Activated CD4-positive, alpha-beta T cell treated with anti-CD3 and anti-CD28 coated beads, Interleukin-2, amount 50 U/mL, for 48 hours (primary cell): ENCODE results near the gene CHAF1A.

Experiments
- DNase-seq, 2 experiments: peaks; one replicate each; pipeline ENCODE4 v3.0.0-alpha.2; 2020

CHAF1A gene

DNA sequence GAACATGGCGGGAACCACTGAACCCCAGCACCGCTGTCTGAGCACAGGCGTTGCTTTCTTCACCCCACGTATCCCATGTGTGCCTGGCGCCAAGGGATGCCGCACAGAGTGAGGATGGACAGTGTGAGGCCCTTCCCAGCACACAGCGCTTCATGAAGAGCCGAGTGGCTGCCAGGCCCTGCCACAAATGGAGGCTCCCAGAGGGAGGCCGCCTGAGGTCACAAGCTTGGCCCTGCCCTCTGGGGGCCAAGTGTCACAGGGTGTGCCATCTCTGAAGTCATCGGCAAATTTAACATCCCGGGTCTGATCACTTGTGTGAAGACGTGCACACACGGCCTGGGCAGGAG lies 34.7 kb upstream of the CHAF1A start:
- DNase-seq, result no peak

DNA sequence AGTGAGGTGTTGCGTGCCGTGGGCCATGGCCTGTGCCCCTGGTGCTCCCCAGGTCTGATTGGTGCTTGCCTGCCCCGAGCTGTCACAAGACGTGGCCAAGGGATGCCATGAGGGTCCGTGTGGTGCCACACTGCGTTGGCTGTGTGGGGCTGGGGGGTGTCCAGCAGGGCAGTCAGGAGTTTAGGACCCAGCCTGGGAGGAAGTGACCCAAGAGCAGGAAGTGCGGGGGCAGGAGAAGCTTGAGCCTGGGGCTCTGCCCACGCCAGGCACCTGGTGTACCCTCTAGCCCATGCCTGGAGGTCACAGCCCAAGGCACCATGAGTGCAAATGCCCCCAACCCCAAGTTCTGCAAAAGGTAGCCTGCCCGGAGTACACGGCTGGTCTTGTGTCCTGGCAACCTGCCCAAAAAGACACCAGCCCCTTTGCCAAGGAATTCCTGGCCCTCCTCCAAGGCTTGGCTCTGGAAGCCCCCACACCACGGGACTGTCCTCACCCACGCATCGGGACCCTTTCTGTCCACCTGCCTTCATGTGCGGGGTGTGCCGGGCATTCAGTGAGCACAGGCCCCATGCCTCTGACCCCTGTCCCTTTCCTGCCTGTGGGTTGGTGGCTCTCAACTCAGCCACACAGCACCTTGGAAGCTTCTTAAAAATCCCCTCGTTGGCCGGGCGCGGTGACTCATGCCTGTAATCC lies 34.2 kb upstream of the CHAF1A start:
- peak; percentile 28 to 42 for DNase-seq

DNA sequence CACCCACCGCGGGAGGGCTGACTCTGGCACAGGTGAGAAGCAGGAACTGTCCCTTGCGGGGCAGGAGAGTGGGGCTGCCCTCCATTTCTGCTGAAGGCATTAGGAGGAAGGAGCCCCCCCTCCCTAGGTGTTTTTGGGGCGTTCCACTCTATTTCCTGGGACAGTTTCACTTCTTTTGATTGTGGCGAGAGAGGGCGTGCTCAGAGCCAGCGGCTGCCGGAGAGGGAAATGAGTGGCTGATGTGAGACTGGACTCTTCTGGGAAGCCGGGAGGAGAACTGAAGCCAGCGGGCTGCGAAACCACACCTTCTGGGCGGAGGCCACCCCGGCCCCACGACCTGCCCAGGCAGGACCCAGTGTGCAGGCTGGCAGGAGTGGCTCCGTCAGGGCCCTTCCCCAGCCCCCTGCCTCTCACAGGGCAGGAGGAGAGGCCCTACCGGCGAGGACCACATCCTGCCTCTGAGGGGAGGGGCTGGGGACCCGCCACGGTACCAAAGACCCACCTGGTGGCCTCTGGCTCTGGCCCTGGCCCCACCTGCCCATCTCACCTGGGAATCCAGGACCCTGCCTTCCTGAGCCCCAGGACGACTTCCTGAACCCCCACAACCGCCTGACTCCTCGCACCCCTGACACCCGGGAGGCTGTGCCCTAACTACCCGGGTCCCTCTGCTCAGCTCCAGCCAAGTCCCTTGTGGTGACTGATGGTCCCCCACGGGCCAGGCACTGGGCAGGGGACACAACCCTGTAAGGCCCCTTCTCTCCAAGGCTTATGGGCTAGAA lies 33.1 kb upstream of the CHAF1A start:
- peak; percentile 76 to 85 for DNase-seq

DNA sequence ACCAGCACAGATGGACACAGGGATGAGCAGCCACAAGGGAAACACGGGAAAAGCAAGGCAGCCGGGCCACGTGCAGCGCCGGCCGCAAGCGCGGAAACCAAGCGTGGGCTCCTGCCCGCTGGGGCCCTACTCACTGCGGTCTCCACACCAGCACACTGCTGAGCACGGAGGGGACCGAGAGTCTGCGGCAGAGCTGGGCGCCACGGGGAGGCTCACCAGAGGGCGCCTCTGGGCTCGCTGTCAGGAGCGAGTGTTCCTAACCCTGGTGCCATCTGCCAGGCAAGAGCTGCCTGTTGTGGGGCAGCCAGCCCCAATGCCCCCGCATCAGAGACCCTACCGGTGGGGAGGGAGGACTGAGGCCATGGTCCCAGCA lies 32.6 kb upstream of the CHAF1A start:
- peak; percentile 83 to 89 for DNase-seq

DNA sequence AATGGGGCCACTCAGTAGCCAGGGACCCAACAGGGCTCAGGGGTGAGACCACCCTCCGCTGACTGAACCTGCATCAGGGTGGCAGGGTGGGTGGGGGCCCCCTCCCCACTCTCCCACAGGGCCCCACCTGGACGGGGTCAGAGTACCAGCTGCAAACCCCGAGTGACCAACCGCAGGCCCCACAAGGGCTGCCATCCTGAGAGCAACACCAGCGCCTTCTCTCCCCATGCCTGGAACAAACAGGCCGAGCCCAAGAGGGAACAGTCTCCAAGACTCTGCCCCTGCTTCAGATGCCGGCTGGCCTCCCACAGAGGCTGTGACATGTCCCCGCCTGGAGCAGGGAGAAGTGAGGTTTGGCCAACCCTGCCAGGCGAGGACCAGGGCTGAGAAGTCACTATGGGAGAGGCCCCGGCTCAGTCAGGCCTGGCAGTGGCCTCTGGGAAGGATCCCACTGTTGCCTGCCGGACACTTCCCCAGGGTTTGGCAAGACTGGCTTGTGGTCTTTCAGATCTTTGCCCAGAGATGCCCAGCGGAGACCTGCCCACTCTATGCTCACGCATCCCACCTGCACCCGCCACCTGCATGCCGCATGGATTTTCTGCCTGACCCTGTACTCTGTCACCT lies 31.9 kb upstream of the CHAF1A start:
- no peak for DNase-seq

DNA sequence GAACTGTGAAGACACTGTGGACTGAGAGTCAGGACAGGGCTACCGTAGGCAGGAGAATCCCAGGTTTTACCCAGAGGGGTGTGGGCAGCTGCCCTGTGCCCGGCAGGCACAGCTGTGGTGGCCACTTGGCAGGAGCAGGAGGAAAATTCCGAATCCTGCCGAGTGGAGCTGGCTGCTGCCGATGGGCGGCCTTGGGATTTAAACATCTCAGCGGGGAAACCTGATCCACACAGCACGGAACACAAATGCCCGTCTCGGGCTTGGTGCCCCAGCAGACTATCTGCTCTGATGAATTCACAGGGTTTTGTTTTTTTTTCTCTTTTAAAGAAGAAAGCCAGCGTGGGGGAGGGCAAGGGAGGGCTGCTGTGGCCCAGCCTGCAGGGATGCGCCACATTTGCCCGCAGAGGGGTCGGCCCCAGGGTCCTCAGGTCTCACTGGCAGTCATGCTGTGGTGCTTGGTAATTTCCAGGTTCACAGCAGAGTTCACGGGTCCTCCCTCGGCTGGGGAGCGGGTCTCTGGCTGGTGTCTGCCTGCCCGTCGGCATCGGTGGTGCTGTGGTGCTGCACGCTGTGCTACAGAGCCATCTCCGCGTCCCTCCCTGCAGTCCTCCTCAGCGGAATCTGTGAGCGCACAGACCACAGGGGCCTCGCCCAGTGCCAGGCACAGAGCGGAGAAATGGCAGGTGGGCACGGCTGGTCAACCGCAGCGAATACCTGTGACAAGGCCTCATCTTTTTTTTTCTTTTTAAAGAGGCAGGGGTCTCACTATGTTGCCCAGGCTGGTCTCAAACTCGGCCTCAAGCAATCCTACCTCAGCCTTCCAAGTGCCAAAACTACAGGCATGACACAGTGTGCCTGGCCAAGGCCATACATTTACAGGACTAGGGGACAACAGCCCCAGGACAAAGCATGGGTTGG lies 30.9 kb upstream of the CHAF1A start:
- DNase-seq, result no peak

DNA sequence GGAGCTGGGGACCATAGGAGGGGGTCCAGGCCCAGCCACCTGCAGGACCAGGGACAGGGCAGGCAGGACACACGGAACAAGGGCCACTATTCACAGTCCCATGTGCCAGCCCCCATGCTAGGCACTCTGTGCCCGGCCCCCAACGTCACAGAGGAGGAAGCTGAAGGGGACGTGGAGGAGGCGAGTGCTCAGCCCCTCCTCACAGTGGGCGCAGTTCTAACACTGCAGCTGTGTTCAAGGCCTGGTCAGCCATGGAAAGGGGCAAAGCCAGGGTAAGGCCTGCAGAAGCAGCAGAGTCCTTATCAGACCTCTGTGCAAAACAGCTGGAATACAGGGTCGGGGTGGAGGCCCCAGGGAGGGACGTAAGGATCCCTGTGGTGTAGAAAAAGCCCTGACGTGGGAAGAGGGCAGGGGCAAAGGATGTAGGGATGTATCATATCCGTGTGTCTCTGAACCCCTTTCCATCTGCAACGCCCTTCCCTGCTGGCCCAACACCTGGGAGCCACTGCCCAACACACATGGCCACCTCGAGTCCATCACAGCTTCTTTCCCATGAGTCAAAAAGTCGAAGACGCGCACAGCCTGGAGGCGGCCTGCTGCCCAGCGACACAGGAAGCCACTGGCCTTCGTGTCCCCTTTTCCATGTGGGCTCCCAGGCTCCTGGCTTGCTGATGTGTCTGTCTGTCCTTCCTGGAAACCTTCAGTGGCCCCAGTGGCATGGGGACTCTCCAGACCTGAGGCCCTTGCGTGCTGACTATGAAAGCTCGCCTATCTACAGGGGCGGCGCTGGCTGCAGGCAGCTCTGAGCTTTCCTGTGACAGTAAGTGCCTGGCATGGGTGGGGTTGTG lies 30.1 kb upstream of the CHAF1A start:
- DNase-seq, result no peak

DNA sequence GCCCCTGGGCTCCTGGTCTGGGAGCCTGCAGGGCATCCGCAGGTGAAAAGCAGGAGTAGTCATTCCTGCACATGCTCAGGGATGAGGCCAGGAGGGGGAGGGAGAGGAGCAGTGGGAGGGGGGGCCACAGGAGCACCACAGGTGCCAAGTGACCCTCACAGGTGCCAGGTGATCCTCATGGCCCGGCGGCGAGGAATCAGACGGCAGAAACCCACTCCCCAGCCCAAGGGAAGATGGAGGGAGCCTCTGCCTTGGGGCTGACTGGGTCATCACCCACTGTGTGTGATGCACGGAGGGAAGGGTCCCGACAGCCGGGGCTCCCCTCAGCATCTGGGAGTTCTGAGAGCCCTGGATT lies 29.4 kb upstream of the CHAF1A start:
- no peak for DNase-seq

DNA sequence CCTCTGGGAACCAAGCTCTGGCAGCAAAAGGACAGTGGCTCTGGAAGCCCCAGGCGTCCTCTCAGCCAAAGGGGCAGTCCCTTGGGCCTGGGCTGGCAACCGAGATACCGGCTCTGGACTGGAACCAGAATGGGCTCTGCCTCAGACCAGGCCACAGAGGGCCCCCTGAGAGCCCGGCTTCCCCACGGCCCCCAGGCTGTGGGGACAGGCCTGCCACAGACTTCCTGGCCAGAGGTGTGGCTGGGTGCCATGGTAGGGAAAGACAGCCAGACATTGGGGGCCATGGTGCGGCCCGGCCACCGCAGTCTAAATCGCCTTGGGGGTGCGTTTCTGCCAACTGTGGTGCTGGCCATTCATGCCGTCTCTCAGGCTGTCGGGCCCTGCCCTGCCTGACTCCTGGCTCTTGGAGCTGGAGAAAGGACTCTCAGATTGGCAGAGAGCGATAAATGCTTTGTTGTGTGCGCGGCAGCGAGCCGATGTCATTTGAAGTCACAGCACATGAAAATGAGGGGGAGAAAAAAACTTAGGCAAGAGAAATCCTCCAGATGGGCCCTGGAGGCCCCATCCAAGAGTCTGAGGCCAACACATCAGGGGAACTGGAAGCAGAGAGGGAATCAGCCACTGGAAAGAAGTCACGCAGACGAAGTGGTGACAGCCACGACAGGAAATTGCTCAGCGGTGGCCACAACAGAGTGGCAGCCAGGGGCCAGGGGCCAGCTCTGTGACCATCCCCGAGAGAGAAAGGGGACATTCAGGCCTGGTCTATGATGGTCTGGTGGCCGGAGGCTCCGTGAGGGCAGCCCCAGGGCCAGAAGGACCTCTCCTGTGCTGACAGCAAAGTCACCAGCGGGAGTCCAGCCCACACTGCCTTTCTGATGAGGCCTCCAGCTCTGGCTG lies 28.6 kb upstream of the CHAF1A start:
- no peak for DNase-seq

DNA sequence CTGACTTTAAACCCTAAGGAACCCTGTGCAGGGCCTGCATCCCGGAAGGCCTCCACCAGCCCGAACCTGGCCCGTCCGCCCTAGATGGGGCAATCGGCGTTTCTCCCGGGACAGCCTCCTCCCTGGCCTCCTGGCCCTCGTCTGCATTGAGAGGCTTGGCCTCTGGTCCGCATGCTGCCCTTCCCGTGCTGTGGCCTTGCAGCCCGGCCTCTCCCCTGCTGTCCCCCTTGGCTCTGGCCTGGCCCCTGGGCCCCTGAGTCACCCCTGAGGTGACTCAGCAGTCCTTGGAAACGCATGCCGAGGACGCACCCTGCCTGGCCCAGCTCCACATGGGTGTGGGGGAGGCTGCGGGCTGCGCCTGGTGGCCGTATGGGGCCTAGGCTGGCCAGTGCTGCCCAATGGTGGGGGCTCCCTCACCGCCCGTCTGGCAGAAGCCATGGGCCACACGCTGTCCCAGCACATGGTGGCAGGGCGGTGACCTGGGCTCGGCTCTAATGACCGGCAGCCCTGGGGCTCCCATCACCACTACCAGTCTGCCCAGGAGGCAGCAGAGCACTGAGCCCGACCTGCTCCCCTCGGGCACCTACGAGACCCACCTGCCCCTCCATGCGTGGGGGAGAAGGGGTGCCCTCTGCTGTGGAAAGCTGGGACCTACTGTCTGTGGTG lies 27.8 kb upstream of the CHAF1A start:
- no peak for DNase-seq

DNA sequence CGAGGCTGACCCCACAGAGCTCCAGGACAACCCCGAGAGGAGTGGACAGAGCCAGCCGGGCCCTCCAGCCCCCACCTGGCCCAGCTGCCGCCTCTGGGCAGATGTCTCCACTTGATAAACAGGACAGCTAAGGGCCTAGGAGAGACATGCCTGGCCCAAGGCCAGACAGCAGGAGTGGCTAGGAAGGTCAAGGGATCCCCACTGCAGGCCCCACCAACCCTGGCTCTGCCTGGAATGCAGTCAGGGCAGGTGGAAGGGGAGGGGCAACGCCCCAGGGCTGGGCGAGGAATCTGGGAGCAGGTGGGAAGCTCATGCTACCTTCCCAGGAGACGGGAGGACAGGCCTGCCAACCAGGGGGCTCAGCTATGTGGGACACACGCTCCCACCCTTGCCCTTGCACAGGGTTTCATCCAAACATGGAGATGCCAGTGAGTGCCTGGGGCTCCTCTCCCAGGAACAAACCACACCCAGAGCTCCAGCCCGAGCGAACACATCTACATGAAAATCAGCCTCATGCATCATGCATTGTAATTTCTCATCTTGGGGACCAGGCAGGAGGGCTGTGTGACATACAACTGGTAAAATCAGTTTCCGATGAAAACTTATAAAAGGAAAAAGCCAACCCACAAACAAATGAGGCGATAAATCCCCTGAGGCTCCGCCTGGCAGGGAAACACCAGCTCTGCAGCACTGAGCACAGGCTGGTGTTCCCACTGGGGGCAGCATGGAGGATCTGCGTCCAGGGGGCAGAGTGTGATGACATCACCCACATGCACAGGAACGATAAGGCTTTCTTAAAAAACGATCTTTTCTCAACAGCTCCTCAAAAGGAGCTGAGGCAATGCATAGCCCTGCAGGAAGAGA lies 27.0 kb upstream of the CHAF1A start:
- no peak for DNase-seq

DNA sequence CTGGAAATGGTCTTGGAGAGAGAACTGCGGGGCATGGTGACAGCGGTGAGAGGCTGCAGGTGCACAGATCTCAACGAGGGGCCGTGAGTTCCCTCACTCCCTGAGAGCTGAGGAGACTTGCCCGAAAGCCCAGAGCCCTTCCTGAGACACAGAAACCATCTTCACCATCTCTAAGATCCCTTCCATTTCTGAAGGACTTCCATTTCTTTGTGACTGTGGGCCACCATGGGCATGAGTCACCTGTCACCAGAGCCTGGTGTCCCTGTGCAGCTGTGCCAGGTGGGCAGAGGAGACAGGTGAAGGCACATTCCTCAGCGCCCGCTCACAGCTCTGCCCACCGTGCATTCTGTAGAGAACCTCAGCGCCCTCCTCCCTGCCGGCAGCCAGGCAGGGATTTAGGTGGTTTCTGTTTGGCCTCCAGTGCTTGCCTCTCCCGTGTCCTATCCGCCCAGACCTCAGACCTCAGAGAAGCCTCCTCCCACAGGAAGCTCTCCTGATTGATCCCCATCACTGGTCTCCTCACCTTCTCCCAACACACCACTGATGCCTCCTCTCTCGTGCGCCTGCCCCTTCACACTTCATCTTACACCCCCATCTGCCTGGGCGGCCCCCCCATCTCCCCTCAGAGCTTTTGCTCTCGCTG lies 26.3 kb upstream of the CHAF1A start:
- DNase-seq, result no peak

DNA sequence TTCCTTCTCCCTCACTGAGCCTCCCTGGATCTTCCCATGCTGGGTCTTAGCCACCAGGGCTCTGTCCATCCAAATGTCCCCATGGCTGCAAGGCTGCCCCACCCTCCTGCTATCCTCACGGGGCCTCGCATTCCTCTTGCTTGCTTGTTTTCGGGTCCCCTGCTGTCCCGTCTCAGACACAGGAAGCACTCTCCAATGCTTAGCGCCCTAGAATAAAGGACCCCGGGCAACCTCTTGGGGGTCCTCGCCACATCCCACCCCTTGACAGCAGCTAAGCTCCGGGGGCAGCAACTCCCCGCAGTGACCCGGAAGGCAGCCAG lies 25.8 kb upstream of the CHAF1A start:
- DNase-seq, result no peak

DNA sequence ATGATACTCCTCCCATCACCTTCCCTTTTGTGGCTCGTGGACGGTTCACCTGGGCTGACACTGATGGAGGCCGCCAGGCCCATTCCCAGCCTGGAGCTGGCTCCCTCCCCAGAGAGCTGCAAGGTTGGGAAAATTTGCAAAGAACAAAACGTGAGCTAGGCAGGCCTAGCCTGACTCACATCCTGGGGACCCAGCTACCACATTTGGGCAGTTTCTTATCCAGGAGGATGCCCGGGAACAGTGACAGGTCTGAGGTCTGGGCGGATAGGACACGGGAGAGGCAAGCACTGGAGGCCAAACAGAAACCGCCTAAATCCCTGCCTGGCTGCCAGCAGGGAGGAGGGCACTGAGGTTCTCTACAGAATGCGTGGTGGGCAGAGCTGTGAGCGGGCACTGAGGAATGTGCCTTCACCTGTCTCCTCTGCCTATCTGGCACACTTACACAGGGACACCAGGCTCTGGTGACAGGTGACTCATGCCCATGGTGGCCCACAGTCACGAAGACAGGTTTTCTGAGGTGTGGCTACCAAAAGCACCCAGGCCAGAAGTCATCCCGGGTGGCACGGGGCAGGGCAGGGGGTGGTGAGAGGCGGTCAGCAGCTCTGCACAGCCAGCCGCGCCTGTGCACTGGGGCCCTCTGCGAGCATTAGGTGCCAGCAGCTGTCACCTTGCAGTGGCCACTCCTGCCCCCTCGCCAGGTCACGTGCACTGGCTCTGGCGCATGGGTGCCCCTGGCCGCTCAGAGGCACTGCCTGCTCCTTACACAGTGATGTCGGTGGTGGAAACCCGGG lies 25.3 kb upstream of the CHAF1A start:
- DNase-seq, result no peak

DNA sequence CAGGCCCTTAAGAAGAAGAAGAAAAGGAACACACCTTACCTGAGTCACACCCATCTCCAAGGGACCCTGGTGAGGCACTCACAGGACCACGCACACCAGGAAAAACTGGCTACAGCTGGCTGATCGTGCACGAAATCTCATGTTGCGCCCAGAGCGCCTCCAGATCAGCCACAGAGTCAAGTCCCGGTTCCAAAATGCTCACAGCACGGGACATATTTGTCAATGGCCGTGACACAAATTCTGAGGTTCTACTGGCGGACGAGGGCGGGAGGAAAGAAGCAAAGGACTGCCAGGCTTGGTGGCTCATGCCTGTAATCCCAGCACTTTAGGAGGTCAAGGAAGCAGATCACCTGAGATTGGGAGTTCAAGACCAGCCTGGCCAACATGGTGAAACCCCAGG lies 23.6 kb upstream of the CHAF1A start:
- no peak for DNase-seq

DNA sequence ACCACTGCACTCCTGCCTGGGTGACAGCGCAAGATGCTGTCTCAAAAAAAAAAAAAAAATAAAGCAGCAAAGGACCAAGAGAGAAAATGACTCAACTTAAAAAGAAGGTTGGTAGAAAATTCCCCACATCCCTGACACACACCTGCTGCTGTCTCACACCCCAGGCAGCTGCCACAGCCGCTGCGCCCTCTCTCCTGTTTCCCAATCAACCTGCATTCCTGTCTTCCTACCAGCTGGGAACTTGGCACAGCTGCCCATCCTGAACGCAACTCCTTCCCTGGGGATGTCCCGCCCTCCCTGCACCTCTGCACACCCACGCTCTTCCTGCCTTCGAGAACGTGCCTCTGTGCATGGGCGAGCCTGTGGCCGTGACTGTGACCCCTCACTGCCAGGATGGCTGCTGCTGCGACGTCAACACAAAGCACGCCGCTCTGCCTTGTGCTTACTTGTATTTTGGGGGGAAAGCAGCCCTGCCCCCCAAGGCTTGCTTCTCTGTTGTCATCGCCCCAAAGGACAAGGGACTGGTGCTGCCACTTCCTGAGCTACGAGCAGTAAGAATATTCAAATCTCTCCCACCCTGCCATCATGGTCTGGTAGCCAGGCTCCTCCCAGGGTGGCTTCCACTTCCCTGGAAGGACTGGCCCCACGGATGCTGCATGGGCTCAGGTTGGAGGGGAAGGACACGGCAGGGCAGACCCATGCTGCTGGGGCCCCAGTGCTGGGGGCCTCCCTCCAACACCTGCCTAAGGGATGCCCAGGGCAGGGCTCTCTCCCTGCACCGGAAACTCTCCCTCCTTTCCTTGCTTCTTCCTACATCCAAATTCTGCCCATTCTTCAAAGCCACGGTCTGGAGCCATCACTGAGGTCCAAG lies 22.8 kb upstream of the CHAF1A start:
- DNase-seq, result peak; percentile 56 to 60

DNA sequence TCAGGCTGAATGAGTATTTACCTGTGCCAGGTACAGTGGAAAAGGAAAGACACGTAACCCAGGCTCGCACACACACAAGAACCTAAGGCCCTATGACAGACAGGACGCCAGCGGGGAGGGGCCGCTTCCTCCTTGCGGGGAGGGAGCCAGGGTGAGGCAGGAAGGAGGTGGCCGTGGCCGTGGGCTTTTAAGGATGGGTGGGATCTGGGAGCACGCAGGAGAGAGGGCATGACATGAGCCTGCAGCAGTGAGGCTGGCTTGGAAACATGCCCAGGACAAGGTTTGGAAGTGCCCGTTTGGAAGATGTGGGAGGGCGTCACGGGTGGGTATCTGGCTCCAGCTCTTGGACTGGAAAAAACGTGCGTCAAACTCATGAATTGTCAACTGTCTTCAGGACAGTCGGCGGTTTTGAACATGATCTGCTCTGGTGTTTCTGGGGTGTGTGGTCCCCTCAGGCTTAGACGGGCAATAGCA lies 22.1 kb upstream of the CHAF1A start:
- DNase-seq, result peak; percentile 58 to 63
